ENCODE measurements around the gene PLCB4. TPM values are rescaled to one million over a fixed set of nuclear protein-coding genes. Genes with fewer than 3 reads are reported as not detected.

The PLCB4 gene
- total RNA-seq, 1 donor from 2014 or later = 21.2 TPM

DNA sequence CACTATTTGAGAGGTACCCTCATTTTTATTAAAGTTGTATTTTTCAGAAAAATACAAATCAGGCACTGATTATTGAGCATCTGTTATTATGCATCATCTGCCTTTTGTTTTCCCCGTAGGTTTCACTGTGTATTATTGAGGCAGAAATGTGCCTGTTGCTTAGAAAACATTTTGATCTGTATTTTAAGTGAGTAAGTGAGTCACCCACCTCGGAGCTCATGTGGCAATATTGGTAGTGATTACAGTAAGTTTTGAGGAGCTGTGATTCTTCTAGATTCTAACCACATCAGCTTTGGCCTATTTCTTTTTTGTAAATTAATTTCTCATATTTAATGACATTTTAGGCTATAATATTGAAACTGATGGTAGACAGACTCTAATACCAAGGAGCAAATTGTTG lies 385.9 kb downstream of the PLCB4 start:
- TF ChIP-seq, protein P1, sequence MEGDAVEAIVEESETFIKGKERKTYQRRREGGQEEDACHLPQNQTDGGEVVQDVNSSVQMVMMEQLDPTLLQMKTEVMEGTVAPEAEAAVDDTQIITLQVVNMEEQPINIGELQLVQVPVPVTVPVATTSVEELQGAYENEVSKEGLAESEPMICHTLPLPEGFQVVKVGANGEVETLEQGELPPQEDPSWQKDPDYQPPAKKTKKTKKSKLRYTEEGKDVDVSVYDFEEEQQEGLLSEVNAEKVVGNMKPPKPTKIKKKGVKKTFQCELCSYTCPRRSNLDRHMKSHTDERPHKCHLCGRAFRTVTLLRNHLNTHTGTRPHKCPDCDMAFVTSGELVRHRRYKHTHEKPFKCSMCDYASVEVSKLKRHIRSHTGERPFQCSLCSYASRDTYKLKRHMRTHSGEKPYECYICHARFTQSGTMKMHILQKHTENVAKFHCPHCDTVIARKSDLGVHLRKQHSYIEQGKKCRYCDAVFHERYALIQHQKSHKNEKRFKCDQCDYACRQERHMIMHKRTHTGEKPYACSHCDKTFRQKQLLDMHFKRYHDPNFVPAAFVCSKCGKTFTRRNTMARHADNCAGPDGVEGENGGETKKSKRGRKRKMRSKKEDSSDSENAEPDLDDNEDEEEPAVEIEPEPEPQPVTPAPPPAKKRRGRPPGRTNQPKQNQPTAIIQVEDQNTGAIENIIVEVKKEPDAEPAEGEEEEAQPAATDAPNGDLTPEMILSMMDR (conservative IDR thresholded peaks at IDR 0.05) = no peak
- no peaks in the 10 kb centered on the region for H3K4me1 Mint-ChIP-seq (ENCODE audit: unreplicated experiment)
- no peak for DNase-seq (ENCODE audit: extremely low spot score, unreplicated experiment)

DNA sequence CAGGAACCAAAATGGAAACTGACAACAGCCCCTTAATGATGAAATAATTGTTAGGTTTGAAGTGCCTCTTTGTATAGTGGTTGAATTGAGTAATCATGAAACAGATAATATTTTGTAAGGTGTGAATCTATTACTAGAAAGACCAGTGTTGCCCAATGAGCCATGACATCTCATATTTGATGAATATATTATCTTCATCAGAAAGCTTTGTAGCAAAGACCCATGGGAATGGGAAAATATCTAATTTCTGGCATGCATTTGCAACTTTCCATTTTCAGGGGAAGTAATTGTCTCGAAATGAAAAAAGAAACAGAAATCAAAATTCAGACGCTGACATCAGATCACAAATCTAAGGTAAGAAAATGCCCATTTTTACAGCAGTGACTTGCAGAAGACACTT lies 388.2 kb downstream of the PLCB4 start:
- no peak for DNase-seq (ENCODE audit: extremely low spot score, unreplicated experiment)
- peaks cover 10% of the 10 kb centered on the region for H3K36me3 Mint-ChIP-seq
- H3K4me1 Mint-ChIP-seq (ENCODE audit: unreplicated experiment) = no peaks in the 10 kb centered on the region
- no peaks in the 10 kb centered on the region for H3K27me3 Mint-ChIP-seq
- TF ChIP-seq, protein P1 (conservative IDR thresholded peaks at IDR 0.05) = no peak
- no peak overlapping the region for H3K4me3 Mint-ChIP-seq
- H3K27ac Mint-ChIP-seq = no peak overlapping the region
- H3K9me3 Mint-ChIP-seq = no peaks in the 10 kb centered on the region

More for the DNA sequence above, 385.9 kb downstream of the PLCB4 start:
- Mint-ChIP-seq H3K9me3 (no peaks in the 10 kb centered on the region), H3K27me3 (no peaks in the 10 kb centered on the region), H3K4me3 (no peak overlapping the region), H3K36me3 (peaks cover 8% of the 10 kb centered on the region), H3K27ac (no peak overlapping the region)

DNA sequence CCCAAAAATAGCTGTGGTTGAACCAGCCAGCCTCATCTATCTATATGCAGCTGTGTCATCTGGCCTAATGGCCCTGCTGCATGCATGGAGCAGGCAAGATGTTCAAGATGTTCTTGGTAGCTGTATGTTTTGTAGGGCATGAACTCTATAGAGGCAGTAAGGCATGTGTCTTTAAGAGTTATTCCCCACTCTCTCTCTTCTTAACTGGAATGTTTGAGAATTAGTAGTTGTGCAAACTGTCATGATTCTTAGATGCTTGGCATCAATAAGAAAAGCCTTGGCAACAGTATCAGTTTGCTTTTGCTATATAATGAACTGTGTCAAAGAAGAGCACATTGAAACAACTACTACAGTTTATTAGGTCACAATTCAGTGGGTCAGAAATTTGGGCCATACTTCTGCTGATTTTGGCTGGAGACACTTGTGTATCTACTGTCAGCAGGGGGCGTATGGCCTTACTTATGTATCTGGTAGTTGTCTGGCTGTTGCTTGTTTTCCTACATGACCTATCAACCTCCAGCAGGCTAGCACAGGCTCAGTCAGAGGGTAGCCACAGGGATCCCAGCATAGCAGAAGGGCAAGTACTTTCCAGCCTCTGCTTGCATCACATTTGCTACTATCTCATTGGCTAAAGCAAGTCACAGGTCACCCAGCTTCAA lies 389.4 kb downstream of the PLCB4 start:
- Mint-ChIP-seq H3K4me3 (no peak overlapping the region), H3K27me3 (no peaks in the 10 kb centered on the region), H3K4me1 (ENCODE audit: unreplicated experiment) (no peaks in the 10 kb centered on the region), H3K27ac (no peak overlapping the region), H3K36me3 (peaks cover 16% of the 10 kb centered on the region), H3K9me3 (no peaks in the 10 kb centered on the region)
- no peak for DNase-seq (ENCODE audit: extremely low spot score, unreplicated experiment)
- TF ChIP-seq, protein P1 (conservative IDR thresholded peaks at IDR 0.05) = peak; percentile 47

DNA sequence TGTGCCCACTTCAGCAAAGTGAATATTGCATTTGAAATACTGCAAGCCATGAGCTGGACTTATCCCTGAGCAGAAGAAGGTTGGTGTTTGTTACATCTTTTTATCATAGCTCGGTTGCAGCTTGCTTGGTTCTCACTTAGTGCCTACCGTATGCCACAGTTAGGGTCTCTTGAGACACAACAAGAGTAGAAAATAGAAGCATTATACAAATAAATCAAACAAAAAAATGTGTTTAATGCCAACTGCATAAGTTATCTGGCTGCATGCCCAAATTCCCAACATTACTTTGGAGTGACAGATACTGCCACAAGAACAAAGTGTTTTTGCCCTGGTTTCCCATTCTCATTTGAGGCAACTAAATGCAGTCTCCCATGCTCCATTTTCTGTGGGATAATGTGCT lies 391.6 kb downstream of the PLCB4 start:
- no peak for DNase-seq (ENCODE audit: extremely low spot score, unreplicated experiment)
- H3K36me3 Mint-ChIP-seq = peaks cover 20% of the 10 kb centered on the region

DNA sequence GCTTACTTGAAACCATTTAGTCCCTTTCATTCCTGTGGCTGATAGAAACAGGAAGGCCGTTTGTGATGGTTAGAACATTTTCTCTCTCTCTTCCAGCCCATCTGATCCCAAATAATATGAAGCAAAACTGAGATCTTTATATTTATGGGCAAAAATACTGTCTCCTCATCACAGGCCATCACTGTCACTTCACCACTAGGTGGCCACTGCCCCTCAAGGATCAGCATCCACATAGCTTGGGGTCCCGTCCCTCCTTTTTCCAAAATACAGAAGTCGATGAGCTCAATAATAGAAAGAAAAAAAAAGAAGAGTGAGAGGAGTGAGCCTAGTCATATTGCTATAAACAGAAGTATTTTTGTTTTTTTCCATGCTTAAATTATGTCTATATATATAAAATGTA lies 399.1 kb downstream of the PLCB4 start:
- DNase-seq (ENCODE audit: extremely low spot score, unreplicated experiment) = no peak
- peaks cover 4% of the 10 kb centered on the region for H3K36me3 Mint-ChIP-seq
- H3K9me3 Mint-ChIP-seq = peaks cover 6% of the 10 kb centered on the region
- H3K4me3 Mint-ChIP-seq = no peak overlapping the region
- no peak overlapping the region for H3K27ac Mint-ChIP-seq
- no peaks in the 10 kb centered on the region for H3K4me1 Mint-ChIP-seq (ENCODE audit: unreplicated experiment)
- TF ChIP-seq, protein P1 (conservative IDR thresholded peaks at IDR 0.05) = peak; percentile 80
- H3K27me3 Mint-ChIP-seq = no peaks in the 10 kb centered on the region

More for the DNA sequence above, 391.6 kb downstream of the PLCB4 start:
- Mint-ChIP-seq H3K9me3 (peaks cover 5% of the 10 kb centered on the region), H3K4me3 (no peak overlapping the region), H3K27me3 (no peaks in the 10 kb centered on the region), H3K4me1 (ENCODE audit: unreplicated experiment) (no peaks in the 10 kb centered on the region), H3K27ac (no peak overlapping the region)
- TF ChIP-seq, protein P1 (conservative IDR thresholded peaks at IDR 0.05) = no peak

Measured in type B pancreatic cell (in vitro differentiated cells).